Testis (tissue), 2 donors: ENCODE results near the gene MAGI2.

Experiments
- POLR2A ChIP-seq: fragments of 450-650 bp; IDR thresholded peaks from one replicate; pipeline ENCODE4 v1.6.1; 2017; ENCODE audit warnings: antibody characterized with exemption, mild to moderate bottlenecking, moderate library complexity
- TF ChIP-seq, protein P1 (sequence below), 3 experiments: fragments of 450-650 bp in 2 of 3; fragments of 200-600 bp in 1 of 3; sonication (generic) in 1 of 3; IDR thresholded peaks; one replicate each; pipeline ENCODE4 v1.5.1; 2016 to 2019; ENCODE audit warnings: antibody characterized with exemption in 3 of 3, mild to moderate bottlenecking in 2 of 3, moderate library complexity in 1 of 3

- no peak for TF ChIP-seq POLR2A
- TF ChIP-seq, protein P1, sequence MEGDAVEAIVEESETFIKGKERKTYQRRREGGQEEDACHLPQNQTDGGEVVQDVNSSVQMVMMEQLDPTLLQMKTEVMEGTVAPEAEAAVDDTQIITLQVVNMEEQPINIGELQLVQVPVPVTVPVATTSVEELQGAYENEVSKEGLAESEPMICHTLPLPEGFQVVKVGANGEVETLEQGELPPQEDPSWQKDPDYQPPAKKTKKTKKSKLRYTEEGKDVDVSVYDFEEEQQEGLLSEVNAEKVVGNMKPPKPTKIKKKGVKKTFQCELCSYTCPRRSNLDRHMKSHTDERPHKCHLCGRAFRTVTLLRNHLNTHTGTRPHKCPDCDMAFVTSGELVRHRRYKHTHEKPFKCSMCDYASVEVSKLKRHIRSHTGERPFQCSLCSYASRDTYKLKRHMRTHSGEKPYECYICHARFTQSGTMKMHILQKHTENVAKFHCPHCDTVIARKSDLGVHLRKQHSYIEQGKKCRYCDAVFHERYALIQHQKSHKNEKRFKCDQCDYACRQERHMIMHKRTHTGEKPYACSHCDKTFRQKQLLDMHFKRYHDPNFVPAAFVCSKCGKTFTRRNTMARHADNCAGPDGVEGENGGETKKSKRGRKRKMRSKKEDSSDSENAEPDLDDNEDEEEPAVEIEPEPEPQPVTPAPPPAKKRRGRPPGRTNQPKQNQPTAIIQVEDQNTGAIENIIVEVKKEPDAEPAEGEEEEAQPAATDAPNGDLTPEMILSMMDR (IDR thresholded peaks at IDR 0.05), result no peak
Observed at GRCh38 chr7:77979219-77979618, 1474.2 kb downstream of the MAGI2 start.
